Measurements from ENCODE around the gene RPS6KA5. TPM values are rescaled to one million over a fixed set of nuclear protein-coding genes. Genes with fewer than 3 reads are reported as not detected.
A peak's percentile ranks its signal among the peaks of the same experiment; 100 is the strongest.

The RPS6KA5 gene
- total RNA-seq, 1 experiment from 2014 or later = 8.6 TPM

- Histone ChIP-seq H3K27ac (ENCODE audit: low read length) (no peak overlapping the region), H3K4me3 (ENCODE audit: low read length) (no peak overlapping the region), H3K9me3 (ENCODE audit: low read length) (no peaks in the 10 kb centered on the region), H3K79me2 (ENCODE audit: low read length) (no peaks in the 10 kb centered on the region), H2AFZ (ENCODE audit: low read length) (no peak overlapping the region), H3K9me2 (replicated peaks; ENCODE audit: low read length) (no peaks in the 10 kb centered on the region), H3K4me1 (ENCODE audit: insufficient read depth, low read length) (peaks cover 17% of the 10 kb centered on the region), H3K9ac (ENCODE audit: low read length) (no peak overlapping the region), H3K4me2 (ENCODE audit: low read length) (no peak overlapping the region), H3F3A (ENCODE audit: low read length, unreplicated experiment) (no peaks in the 10 kb centered on the region), H3K27me3 (ENCODE audit: low read length) (no peaks in the 10 kb centered on the region), H3K36me3 (ENCODE audit: low read depth, low read length) (no peaks in the 10 kb centered on the region), H4K20me1 (ENCODE audit: low read length) (no peaks in the 10 kb centered on the region)
- TF ChIP-seq EZH2 (IDR thresholded peaks at IDR 0.05; ENCODE audit: low read length, unreplicated experiment) = no peak
- no peak for TF ChIP-seq EZH2phosphoT487 (IDR thresholded peaks at IDR 0.05; ENCODE audit: borderline replicate concordance, low read length)
- TF ChIP-seq CTCF (conservative IDR thresholded peaks at IDR 0.05; ENCODE audit: low read depth, low read length) = no peak
- BruUV-seq (replicated peaks) = no TSS peak
- POLR2A ChIA-PET (ENCODE audit: unreplicated experiment) = no interaction called here
- DNase-seq = peak; percentile 63
- peak; percentile 85 for ATAC-seq
- intact Hi-C loops (cut with micrococcal nuclease) = no loop called here
- CTCF ChIA-PET = interaction anchor here (0.6 kb wide), 1 partner anchor 202 kb away, joined by 3 read pairs; no protein-coding TSS in a partner anchor
These were observed 54.7 kb downstream of the RPS6KA5 start for GRCh38 chr14:91005716-91006115.

GRCh38 chr14:91004987-91005386, 55.5 kb downstream of the RPS6KA5 start:
- Histone ChIP-seq H2AFZ (ENCODE audit: low read length) (no peak overlapping the region), H3K9me2 (replicated peaks; ENCODE audit: low read length) (no peaks in the 10 kb centered on the region), H3K4me3 (ENCODE audit: low read length) (no peak overlapping the region), H3K9ac (ENCODE audit: low read length) (no peak overlapping the region), H3K9me3 (ENCODE audit: low read length) (no peaks in the 10 kb centered on the region), H3K4me1 (ENCODE audit: insufficient read depth, low read length) (peaks cover 17% of the 10 kb centered on the region), H3K36me3 (ENCODE audit: low read depth, low read length) (no peaks in the 10 kb centered on the region), H3K27ac (ENCODE audit: low read length) (no peak overlapping the region), H4K20me1 (ENCODE audit: low read length) (no peaks in the 10 kb centered on the region), H3K4me2 (ENCODE audit: low read length) (no peak overlapping the region), H3F3A (ENCODE audit: low read length, unreplicated experiment) (no peaks in the 10 kb centered on the region), H3K27me3 (ENCODE audit: low read length) (no peaks in the 10 kb centered on the region), H3K79me2 (ENCODE audit: low read length) (no peaks in the 10 kb centered on the region)
- CTCF ChIA-PET = no interaction called here
- intact Hi-C loops (cut with micrococcal nuclease) = no loop called here
- TF ChIP-seq EZH2phosphoT487 (IDR thresholded peaks at IDR 0.05; ENCODE audit: borderline replicate concordance, low read length) = no peak
- TF ChIP-seq CTCF (conservative IDR thresholded peaks at IDR 0.05; ENCODE audit: low read depth, low read length) = no peak
- TF ChIP-seq EZH2 (IDR thresholded peaks at IDR 0.05; ENCODE audit: low read length, unreplicated experiment) = no peak
- ATAC-seq = no peak
- POLR2A ChIA-PET (ENCODE audit: unreplicated experiment) = no interaction called here
- no TSS peak for BruUV-seq (replicated peaks)
- DNase-seq = no peak

GRCh38 chr14:90999299-90999698, 61.1 kb downstream of the RPS6KA5 start:
- ChIA-PET CTCF (no interaction called here), POLR2A (ENCODE audit: unreplicated experiment) (no interaction called here)
- Histone ChIP-seq H4K20me1 (ENCODE audit: low read length) (peaks cover 3% of the 10 kb centered on the region; the same call in 1 of the 2 replicates), H3K36me3 (ENCODE audit: low read depth, low read length) (no peaks in the 10 kb centered on the region), H3K27me3 (ENCODE audit: low read length) (no peaks in the 10 kb centered on the region), H3F3A (ENCODE audit: low read length, unreplicated experiment) (no peaks in the 10 kb centered on the region), H2AFZ (ENCODE audit: low read length) (no peak overlapping the region), H3K4me2 (ENCODE audit: low read length) (no peak overlapping the region), H3K9me2 (replicated peaks; ENCODE audit: low read length) (no peaks in the 10 kb centered on the region), H3K9ac (ENCODE audit: low read length) (no peak overlapping the region), H3K27ac (ENCODE audit: low read length) (no peak overlapping the region), H3K4me3 (ENCODE audit: low read length) (no peak overlapping the region), H3K9me3 (ENCODE audit: low read length) (no peaks in the 10 kb centered on the region), H3K4me1 (ENCODE audit: insufficient read depth, low read length) (peaks cover 17% of the 10 kb centered on the region), H3K79me2 (ENCODE audit: low read length) (no peaks in the 10 kb centered on the region)
- TF ChIP-seq CTCF (conservative IDR thresholded peaks at IDR 0.05; ENCODE audit: low read depth, low read length) (no peak), EZH2 (IDR thresholded peaks at IDR 0.05; ENCODE audit: low read length, unreplicated experiment) (no peak), EZH2phosphoT487 (IDR thresholded peaks at IDR 0.05; ENCODE audit: borderline replicate concordance, low read length) (no peak)
- ATAC-seq (no peak), DNase-seq (no peak)
- no TSS peak for BruUV-seq (replicated peaks)
- intact Hi-C loops (cut with micrococcal nuclease) = no loop called here

Data from PC-3 (cell line).